Endothelial cell of umbilical vein (primary cell): Measurements from ENCODE around the gene ZNF555. TPM values are rescaled to one million over a fixed set of nuclear protein-coding genes. Genes with fewer than 3 reads are reported as not detected.

ENCODE experiments used
- BruUV-seq: library from RNA; stranded (reverse); fragments of 400-500 nt; replicated peaks from 2 replicates; lab custom pipeline; 2021; lab: Mats Ljungman, UMichigan
- CTCF ChIA-PET: fragments of 300-600, 350-600 bp; sonication (Branson Sonifier 250); formaldehyde crosslinking; loops from one replicate; lab custom pipeline; 2021; ENCODE audit warnings: antibody characterized with exemption, inconsistent platforms; lab: Charles Lee
- POLR2A ChIA-PET: fragments of 300-600, 350-600 bp; sonication (Branson Sonifier 250); formaldehyde crosslinking; loops from one replicate; lab custom pipeline; 2021; ENCODE audit warnings: antibody characterized with exemption, inconsistent platforms; lab: Charles Lee
- DNase-seq: peaks from one replicate; pipeline ENCODE4 v3.0.0-alpha.2; 2011; ENCODE audit warnings: low read depth, low spot score
- FAIRE-seq: peaks from 2 replicates; lab custom pipeline; 2011; peaks lifted over from hg19 to GRCh38; lab: Jason Lieb, UNC
- H2AFZ ChIP-seq: 2 replicates; pipeline ENCODE4 v1.6.0; 2012; ENCODE audit warnings: low read depth, low read length, control low read depth, inconsistent platforms
- H3K27ac ChIP-seq: 2 replicates; pipeline ENCODE4 v1.5.1; 2011; ENCODE audit warnings: low read depth, mild to moderate bottlenecking, control low read depth, low read length, moderate library complexity; ENCODE audit not compliant: insufficient read depth
- H3K27me3 ChIP-seq, 2 experiments: 2 replicates each; pipeline versions ENCODE4 v1.6.0 to v1.6.1; 2011; ENCODE audit warnings: low read length in 2 of 2, mixed read lengths in 1 of 2; ENCODE audit not compliant: control insufficient read depth in 2 of 2, insufficient read depth in 2 of 2
- H3K36me3 ChIP-seq, 2 experiments: 2 replicates in 1 of 2; 3 replicates in 1 of 2; pipeline ENCODE4 v1.5.1; 2011; ENCODE audit warnings: low read length in 2 of 2, mild to moderate bottlenecking in 1 of 2, moderate library complexity in 1 of 2; ENCODE audit not compliant: control insufficient read depth in 2 of 2, insufficient read depth in 2 of 2; ENCODE audit errors: extremely low read depth in 1 of 2
- H3K4me1 ChIP-seq: 3 replicates; pipeline ENCODE4 v1.5.1; 2011; ENCODE audit warnings: mild to moderate bottlenecking, low read length; ENCODE audit not compliant: control insufficient read depth, insufficient read depth; ENCODE audit errors: extremely low read depth
- H3K4me2 ChIP-seq: 2 replicates; pipeline ENCODE4 v1.6.1; 2011; ENCODE audit warnings: low read length, control low read depth, mixed read lengths; ENCODE audit not compliant: insufficient read depth
- H3K4me3 ChIP-seq, 3 experiments: fragments of 200-600 bp in 1 of 3; sonication (generic), shearing (Covaris generic) in 1 of 3; replicated peaks in 1 of 3; 2 replicates each; pipeline ENCODE4 v1.5.1; 2011 to 2016; ENCODE audit warnings: control low read depth in 3 of 3, low read length in 3 of 3, mild to moderate bottlenecking in 2 of 3, inconsistent platforms in 1 of 3, low read depth in 1 of 3, moderate library complexity in 1 of 3; ENCODE audit not compliant: insufficient read depth in 1 of 3
- H3K79me2 ChIP-seq: 2 replicates; pipeline ENCODE4 v1.6.0; 2012; ENCODE audit warnings: low read length, inconsistent platforms; ENCODE audit not compliant: control insufficient read depth, insufficient read depth
- H3K9ac ChIP-seq: replicated peaks from 2 replicates; pipeline ENCODE3; 2011; ENCODE audit warnings: low read length, control low read depth; ENCODE audit not compliant: insufficient read depth; ENCODE audit errors: extremely low read depth
- H3K9me1 ChIP-seq: replicated peaks from 3 replicates; pipeline ENCODE4 v1.6.0; 2011; ENCODE audit warnings: mild to moderate bottlenecking, low read length; ENCODE audit not compliant: control insufficient read depth, insufficient read depth; ENCODE audit errors: extremely low read depth
- H3K9me3 ChIP-seq: replicated peaks from 2 replicates; pipeline ENCODE4 v1.5.1; 2012; ENCODE audit warnings: low read length, inconsistent platforms; ENCODE audit not compliant: control insufficient read depth, insufficient read depth
- H4K20me1 ChIP-seq: replicated peaks from 2 replicates; pipeline ENCODE3; 2011; ENCODE audit warnings: mild to moderate bottlenecking, low read length; ENCODE audit not compliant: control insufficient read depth, insufficient read depth; ENCODE audit errors: extremely low read depth
- CTCF ChIP-seq, 2 donors: IDR thresholded peaks; 1 replicate in 1 of 2; 2 replicates in 1 of 2; pipeline ENCODE4 v1.5.1; 2011; ENCODE audit warnings: low read length in 2 of 2, mild to moderate bottlenecking in 2 of 2, moderate library complexity in 2 of 2, control low read depth in 1 of 2, inconsistent platforms in 1 of 2, low read depth in 1 of 2; ENCODE audit not compliant: insufficient read depth in 1 of 2; ENCODE audit errors: extremely low read depth in 1 of 2
- EZH2 ChIP-seq: IDR thresholded peaks from 2 replicates; pipeline ENCODE4 v1.6.1; 2012; ENCODE audit warnings: borderline replicate concordance, low read depth, mild to moderate bottlenecking, moderate library complexity, low read length, inconsistent platforms; ENCODE audit not compliant: severe bottlenecking
- GATA2 ChIP-seq: IDR thresholded peaks from 2 replicates; pipeline ENCODE4 v1.7.0; 2011; ENCODE audit warnings: low read depth, mild to moderate bottlenecking, moderate library complexity, mixed read lengths, low read length; ENCODE audit not compliant: insufficient read length, insufficient read depth
- MAX ChIP-seq: IDR thresholded peaks from 2 replicates; pipeline ENCODE4 v1.6.1; 2011; ENCODE audit not compliant: insufficient read depth, insufficient read length
- POLR2A ChIP-seq: IDR thresholded peaks from 2 replicates; pipeline ENCODE4 v1.6.1; 2012; ENCODE audit warnings: low read depth, mild to moderate bottlenecking, control low read depth, low read length
- POLR2AphosphoS5 ChIP-seq: IDR thresholded peaks from 2 replicates; pipeline ENCODE4 v1.6.1; 2012; ENCODE audit warnings: low read depth, mild to moderate bottlenecking, control low read depth, low read length, moderate library complexity; ENCODE audit not compliant: insufficient read depth
- dilution Hi-C: fragments of 300-500 bp; cut with MboI; formaldehyde crosslinking; loops from one replicate; pipeline ENCODE4 v1.15.0; 2019; ENCODE audit warnings: low sequenced_read_pairs; ENCODE audit not compliant: extremely low pct_ligation_motif_present
- intact Hi-C: fragments of 100-400 bp; cut with micrococcal nuclease; formaldehyde crosslinking; loops from one replicate; pipeline ENCODE4 v1.10.0; 2022
- polyA plus RNA-seq, 4 experiments: library from polyadenylated mRNA; depleted of rRNA in 3 of 4; stranded (reverse) in 3 of 4; unstranded in 1 of 4; fragments of >200 nt; gene quantifications; 2 replicates each; pipeline versions ENCODE4 v1.2.1 to v1.2.3, GENCODE V29; 2011 to 2012; ENCODE audit warnings: missing spikeins in 1 of 4
- total RNA-seq: library from RNA; stranded (reverse); gene quantifications from 2 replicates; pipeline ENCODE4 v1.2.3, GENCODE V29; 2021

The ZNF555 gene
- total and polyA plus RNA-seq, 2 donors (not counting 3 experiments of a cell fraction or from before 2014, with no cell fraction given), result 1.6 to 5.4 TPM

DNA sequence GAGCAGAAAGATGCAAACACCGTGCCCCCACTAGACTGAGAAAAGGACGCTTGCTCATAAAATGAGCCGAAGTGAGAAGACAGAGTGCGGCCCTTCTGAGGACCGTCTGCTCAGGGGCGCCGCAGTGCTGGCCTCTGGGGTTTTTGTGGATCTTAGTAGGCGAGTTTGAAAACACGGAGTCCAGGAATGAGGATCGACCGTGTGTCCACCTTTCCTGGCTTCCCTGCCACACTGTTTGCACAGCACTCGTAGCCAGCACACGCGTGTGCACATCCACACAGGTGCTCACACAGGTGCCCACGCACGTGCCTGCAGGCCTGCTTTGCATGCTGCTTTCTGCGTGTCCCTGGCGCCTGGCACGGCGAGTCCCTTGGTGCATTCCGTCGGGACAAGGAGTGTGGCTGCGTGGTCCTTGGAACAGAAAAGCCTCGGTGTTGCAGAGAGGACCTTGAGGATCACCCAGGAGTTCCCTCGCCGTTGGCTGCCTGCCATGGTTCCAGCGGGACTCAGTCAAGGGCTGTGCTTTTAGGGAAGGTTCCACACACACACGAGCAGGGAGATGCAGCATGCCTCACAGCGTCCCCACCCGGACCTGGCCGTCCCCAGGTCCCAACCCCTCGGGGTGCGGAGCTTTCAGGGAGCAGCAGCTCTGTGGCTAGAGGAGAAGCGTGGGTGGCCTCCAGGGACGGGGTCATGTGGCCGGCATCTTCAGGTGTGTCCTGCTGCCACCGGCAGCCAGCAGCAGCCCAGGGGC, 31.7 kb upstream of the ZNF555 start:
- no peak for TF ChIP-seq GATA2
- no peak for TF ChIP-seq EZH2
- no peak for TF ChIP-seq POLR2A
- TF ChIP-seq MAX, result no peak
- TF ChIP-seq POLR2AphosphoS5, result no peak
- no peak for TF ChIP-seq CTCF (IDR thresholded peaks at IDR 0.05; ENCODE audit: extremely low read depth in 1 of 2, insufficient read depth in 1 of 2, low read depth in 1 of 2, low read length in 2 of 2)
- CTCF ChIA-PET, result interaction anchor here (1.1 kb wide), 1 partner anchor 24 kb away, joined by 3 read pairs; the partner anchor contains the start of gene THOP1
- H3K79me2 ChIP-seq, result no peaks in the 10 kb centered on the region
- H3K9ac ChIP-seq, result no peak overlapping the region
- H2AFZ ChIP-seq, result no peak overlapping the region
- no TSS peak for BruUV-seq
- H3K9me1 ChIP-seq, result no peaks in the 10 kb centered on the region
- intact Hi-C loops, result no loop called here
- H3K4me1 ChIP-seq, result no peaks in the 10 kb centered on the region
- dilution Hi-C loops, result no loop called here
- no peak for FAIRE-seq
- H3K36me3 ChIP-seq, result peaks cover 5 to 29% of the 10 kb centered on the region in 2 experiments
- no peak overlapping the region for H3K4me2 ChIP-seq
- H3K9me3 ChIP-seq, result no peaks in the 10 kb centered on the region
- H3K27me3 ChIP-seq, result no peaks in the 10 kb centered on the region
- H3K4me3 ChIP-seq, result no peak overlapping the region
- DNase-seq, result no peak
- H4K20me1 ChIP-seq, result no peaks in the 10 kb centered on the region
- no peak overlapping the region for H3K27ac ChIP-seq
- POLR2A ChIA-PET, result no interaction called here
